Activated naive CD4-positive, alpha-beta T cell treated with anti-CD3 and anti-CD28 coated beads, Interleukin-2, amount 10 ng/mL, durations not matched to agents 7 days and 5 days (primary cell): ENCODE results near the gene CRHR2.

ENCODE experiments used
- CTCF ChIA-PET: fragments of 350-600 bp; sonication (Branson Sonifier 250); formaldehyde crosslinking; loops from one replicate; lab custom pipeline; 2021; ENCODE audit warnings: antibody characterized with exemption; lab: Charles Lee
- DNase-seq: peaks from one replicate; pipeline ENCODE4 v3.0.0-alpha.2; 2020
- H3K27ac Mint-ChIP-seq: one replicate; pipeline ENCODE4 v1.8.0; 2021; ENCODE audit warnings: mild to moderate bottlenecking, moderate library complexity, mixed read lengths
- H3K27me3 Mint-ChIP-seq: one replicate; pipeline ENCODE4 v1.8.0; 2021; ENCODE audit warnings: mild to moderate bottlenecking, mixed read lengths
- H3K36me3 Mint-ChIP-seq: one replicate; pipeline ENCODE4 v1.8.0; 2021; ENCODE audit warnings: mixed read lengths
- H3K4me1 Mint-ChIP-seq: one replicate; pipeline ENCODE4 v1.8.0; 2021; ENCODE audit warnings: mixed read lengths
- H3K4me3 Mint-ChIP-seq: one replicate; pipeline ENCODE4 v1.8.0; 2021; ENCODE audit warnings: mild to moderate bottlenecking, moderate library complexity, mixed read lengths
- H3K9me3 Mint-ChIP-seq: one replicate; pipeline ENCODE4 v1.8.0; 2021; ENCODE audit warnings: mixed read lengths

Gene CRHR2

DNA sequence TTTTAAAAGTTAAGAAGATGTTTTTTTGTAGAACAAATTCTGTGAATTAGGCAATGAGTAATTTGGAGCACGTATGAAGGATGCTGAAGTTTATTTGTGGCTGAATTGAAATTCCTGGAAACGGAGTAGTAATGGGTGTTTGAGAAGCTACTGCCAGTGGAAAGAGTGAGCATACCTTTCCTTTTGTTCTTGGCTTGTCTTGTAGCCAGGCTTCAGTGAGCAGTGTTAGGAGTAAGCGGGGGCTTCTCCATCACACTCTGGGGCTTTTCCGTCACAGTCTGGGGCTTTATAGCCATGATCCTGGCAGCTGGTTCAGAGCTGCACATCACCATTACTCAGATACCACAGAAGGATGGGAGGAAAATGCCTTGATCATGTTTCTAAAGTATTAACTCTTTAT, 55.2 kb downstream of the CRHR2 start:
- no peak for DNase-seq
- Mint-ChIP-seq H3K36me3 (peaks cover 67% of the 10 kb centered on the region), H3K4me3 (no peak overlapping the region), H3K4me1 (peaks cover 10% of the 10 kb centered on the region), H3K27me3 (no peaks in the 10 kb centered on the region), H3K9me3 (no peaks in the 10 kb centered on the region), H3K27ac (peak overlapping the region; percentile 20)
- CTCF ChIA-PET, result no interaction called here

DNA sequence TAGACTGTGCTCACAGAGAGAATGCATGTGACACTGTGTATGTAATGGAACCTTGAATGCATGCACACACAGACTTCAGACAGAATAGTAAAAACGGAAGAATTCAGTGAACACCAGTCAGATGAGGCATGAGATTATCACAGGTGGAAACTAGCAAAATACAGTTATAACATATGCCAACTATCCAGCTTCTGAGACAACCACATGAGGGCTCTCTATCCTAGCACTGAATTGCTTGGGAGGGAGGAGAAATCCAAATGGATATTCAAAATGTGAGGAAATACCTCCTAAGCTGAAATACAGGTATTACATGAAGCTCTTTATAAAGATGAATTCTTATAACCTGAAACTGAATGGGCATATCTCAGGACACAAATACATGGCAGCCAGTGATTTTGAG, 57.0 kb downstream of the CRHR2 start:
- no peak overlapping the region for H3K4me3 Mint-ChIP-seq
- H3K36me3 Mint-ChIP-seq, result peaks cover 66% of the 10 kb centered on the region
- no peak for DNase-seq
- no peak overlapping the region for H3K27ac Mint-ChIP-seq
- H3K27me3 Mint-ChIP-seq, result no peaks in the 10 kb centered on the region
- H3K4me1 Mint-ChIP-seq, result peaks cover 10% of the 10 kb centered on the region
- CTCF ChIA-PET, result no interaction called here
- no peaks in the 10 kb centered on the region for H3K9me3 Mint-ChIP-seq

DNA sequence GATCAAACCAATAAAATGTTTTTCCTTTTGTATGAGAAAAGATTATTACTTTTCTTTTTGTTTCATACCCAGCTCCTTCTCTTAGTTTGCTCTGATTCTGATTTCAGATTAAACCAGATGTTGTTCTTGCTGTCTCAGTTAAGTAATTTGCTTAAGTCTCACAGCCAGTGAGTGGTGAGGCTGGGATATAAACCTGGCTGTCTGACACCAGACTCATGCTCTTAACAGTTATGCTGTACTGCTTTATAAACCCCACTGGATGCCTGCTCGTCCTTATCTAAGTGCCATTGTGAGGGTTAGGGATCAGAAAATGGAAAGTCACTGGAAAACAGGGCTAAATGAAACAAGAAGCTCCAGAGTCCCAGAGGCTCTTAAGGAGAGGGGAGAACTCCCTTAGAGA, 63.3 kb downstream of the CRHR2 start:
- Mint-ChIP-seq H3K36me3 (peaks cover 66% of the 10 kb centered on the region), H3K27ac (no peak overlapping the region), H3K4me3 (no peak overlapping the region), H3K27me3 (no peaks in the 10 kb centered on the region), H3K9me3 (no peaks in the 10 kb centered on the region), H3K4me1 (no peaks in the 10 kb centered on the region)
- CTCF ChIA-PET, result interaction anchor here (1.0 kb wide), 1 partner anchor 10 kb away, joined by 3 read pairs; no protein-coding TSS in a partner anchor
- no peak for DNase-seq

DNA sequence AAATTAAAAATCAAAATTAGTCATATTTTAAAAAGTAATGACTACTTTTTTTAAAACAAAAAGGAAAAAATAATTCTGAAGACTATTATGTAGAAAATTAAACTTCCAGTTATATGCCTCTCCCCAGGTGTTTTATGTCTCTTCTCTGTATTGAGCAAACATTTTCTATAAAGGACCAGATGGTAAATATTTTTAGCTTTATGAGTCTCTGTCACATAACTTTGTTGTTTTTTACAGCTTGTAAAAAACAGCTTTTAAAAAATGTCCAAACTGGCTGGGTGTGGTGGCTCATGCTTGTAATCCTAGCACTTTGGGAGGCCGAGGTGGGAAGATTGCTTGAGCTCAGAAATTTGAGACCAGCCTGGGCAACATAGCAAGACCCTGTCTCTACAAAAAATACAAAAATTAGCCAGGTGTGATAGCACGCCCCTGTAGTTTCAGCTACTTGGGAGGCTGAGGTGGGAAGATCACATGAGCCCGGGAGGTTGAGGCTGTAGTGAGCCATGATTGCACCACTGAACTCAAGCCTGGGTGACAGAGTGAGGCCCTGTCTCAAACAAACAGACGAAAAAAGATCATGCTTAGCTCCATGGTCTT, 64.1 kb downstream of the CRHR2 start:
- H3K36me3 Mint-ChIP-seq, result peaks cover 66% of the 10 kb centered on the region
- no peaks in the 10 kb centered on the region for H3K27me3 Mint-ChIP-seq
- no peak overlapping the region for H3K27ac Mint-ChIP-seq
- H3K9me3 Mint-ChIP-seq, result no peaks in the 10 kb centered on the region
- CTCF ChIA-PET, result interaction anchor here (1.0 kb wide), 1 partner anchor 9 kb away, joined by 3 read pairs; no protein-coding TSS in a partner anchor
- H3K4me3 Mint-ChIP-seq, result no peak overlapping the region
- peaks cover 2% of the 10 kb centered on the region for H3K4me1 Mint-ChIP-seq
- DNase-seq, result no peak

DNA sequence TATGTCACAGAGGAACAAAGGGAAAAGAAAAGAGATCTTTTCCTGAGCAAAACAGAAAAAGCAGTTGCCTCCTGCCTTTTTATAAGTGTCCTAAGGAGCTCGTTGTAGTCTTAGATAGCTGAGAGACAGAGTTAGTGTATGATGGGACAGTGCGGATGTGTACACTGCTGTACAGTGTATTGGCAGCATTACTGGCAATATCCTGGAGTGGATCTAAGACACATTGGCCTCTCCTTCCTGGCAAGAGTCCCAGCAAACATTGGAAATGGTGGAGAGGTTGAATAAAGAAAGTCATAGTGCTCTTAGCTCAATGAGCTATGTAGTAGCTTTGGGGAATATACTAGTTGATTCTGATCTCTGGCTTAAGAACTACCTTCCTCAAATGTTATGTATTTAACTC, 64.9 kb downstream of the CRHR2 start:
- CTCF ChIA-PET, result no interaction called here

GRCh38 chr7:30616318-30616717, 65.9 kb downstream of the CRHR2 start:
- DNase-seq, result no peak
- Mint-ChIP-seq H3K27me3 (no peaks in the 10 kb centered on the region), H3K4me3 (no peak overlapping the region), H3K27ac (no peak overlapping the region), H3K9me3 (no peaks in the 10 kb centered on the region), H3K4me1 (peaks cover 2% of the 10 kb centered on the region), H3K36me3 (peaks cover 67% of the 10 kb centered on the region)
- CTCF ChIA-PET, result no interaction called here

More for the DNA sequence above, 64.9 kb downstream of the CRHR2 start:
- H3K27ac Mint-ChIP-seq, result no peak overlapping the region
- H3K36me3 Mint-ChIP-seq, result peaks cover 70% of the 10 kb centered on the region
- peaks cover 2% of the 10 kb centered on the region for H3K4me1 Mint-ChIP-seq
- no peak for DNase-seq
- no peaks in the 10 kb centered on the region for H3K9me3 Mint-ChIP-seq
- H3K4me3 Mint-ChIP-seq, result no peak overlapping the region
- no peaks in the 10 kb centered on the region for H3K27me3 Mint-ChIP-seq

GRCh38 chr7:30613366-30614325, 68.6 kb downstream of the CRHR2 start:
- H3K27me3 Mint-ChIP-seq, result no peaks in the 10 kb centered on the region
- peaks cover 69% of the 10 kb centered on the region for H3K36me3 Mint-ChIP-seq
- no peak overlapping the region for H3K4me3 Mint-ChIP-seq
- CTCF ChIA-PET, result interaction anchor here (1.2 to 2.3 kb wide), 2 partner anchors 126 to 339 kb away, joined by 3 to 6 read pairs; no protein-coding TSS in a partner anchor
- DNase-seq, result no peak
- H3K4me1 Mint-ChIP-seq, result peaks cover 2% of the 10 kb centered on the region
- H3K27ac Mint-ChIP-seq, result peak overlapping the region; percentile 62
- H3K9me3 Mint-ChIP-seq, result no peaks in the 10 kb centered on the region

GRCh38 chr7:30612658-30613265, 69.5 kb downstream of the CRHR2 start:
- CTCF ChIA-PET, result interaction anchor here (2.3 kb wide), 1 partner anchor 127 kb away, joined by 6 read pairs; no protein-coding TSS in a partner anchor
- Mint-ChIP-seq H3K27ac (no peak overlapping the region), H3K9me3 (no peaks in the 10 kb centered on the region), H3K36me3 (peaks cover 75% of the 10 kb centered on the region), H3K4me1 (peaks cover 2% of the 10 kb centered on the region), H3K4me3 (no peak overlapping the region), H3K27me3 (no peaks in the 10 kb centered on the region)
- DNase-seq, result no peak

DNA sequence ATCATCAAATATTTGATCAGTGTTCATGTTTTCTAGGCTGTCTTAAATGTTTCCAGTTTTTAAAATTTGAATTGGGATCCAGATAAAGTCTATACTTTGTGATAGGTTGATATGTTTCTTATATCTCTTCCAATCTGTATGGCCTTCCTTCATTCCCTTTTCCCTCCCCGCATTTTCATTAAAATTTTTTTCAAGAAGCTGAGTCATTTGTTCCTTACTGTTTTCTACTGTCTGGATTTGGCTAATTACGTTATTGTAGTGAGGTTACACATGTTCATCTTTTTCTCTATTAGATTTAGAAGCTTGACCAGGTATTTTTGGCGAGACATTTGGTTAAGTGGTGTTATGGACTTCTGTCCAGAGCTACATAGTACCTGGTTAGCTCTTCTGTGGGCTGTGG, 76.4 kb downstream of the CRHR2 start:
- peaks cover 70% of the 10 kb centered on the region for H3K36me3 Mint-ChIP-seq
- H3K9me3 Mint-ChIP-seq, result no peaks in the 10 kb centered on the region
- H3K4me1 Mint-ChIP-seq, result peaks cover 6% of the 10 kb centered on the region
- CTCF ChIA-PET, result interaction anchor here (0.6 to 1.4 kb wide), 3 partner anchors 56 to 1306 kb away, joined by 3 to 4 read pairs (median 3); no protein-coding TSS in a partner anchor
- no peak overlapping the region for H3K4me3 Mint-ChIP-seq
- DNase-seq, result no peak
- no peak overlapping the region for H3K27ac Mint-ChIP-seq
- no peaks in the 10 kb centered on the region for H3K27me3 Mint-ChIP-seq

- H3K4me1 Mint-ChIP-seq, result peaks cover 9% of the 10 kb centered on the region
- H3K4me3 Mint-ChIP-seq, result no peak overlapping the region
- H3K27ac Mint-ChIP-seq, result no peak overlapping the region
- H3K9me3 Mint-ChIP-seq, result no peaks in the 10 kb centered on the region
- no peak for DNase-seq
- no peaks in the 10 kb centered on the region for H3K27me3 Mint-ChIP-seq
- H3K36me3 Mint-ChIP-seq, result peaks cover 74% of the 10 kb centered on the region
- CTCF ChIA-PET, result interaction anchor here (1.4 kb wide), 1 partner anchor 55 kb away, joined by 3 read pairs; no protein-coding TSS in a partner anchor
These were observed 77.4 kb downstream of the CRHR2 start for GRCh38 chr7:30604901-30605300.
